DMS153 (cell line): Measurements from ENCODE around the gene ADGRG1.
"Not testable (repeated sequence)": the region's sequence is repeated elsewhere in the genome, so short reads cannot be mapped to it uniquely, and the experiment has no call there.

Experiments
- DNase-seq: peaks from one replicate; lab custom pipeline; 2025; lab: John Stamatoyannopoulos, UW

The ADGRG1 gene

GRCh38 chr16:57698812-57699405 lies 70.5 kb downstream of the ADGRG1 start:
- DNase-seq, result no peak

- no peak for DNase-seq
These were observed 71.1 kb downstream of the ADGRG1 start for GRCh38 chr16:57699481-57699880.

- DNase-seq, result no peak
These were observed 71.5 kb downstream of the ADGRG1 start for GRCh38 chr16:57699899-57700298.

- no peak for DNase-seq
These were observed 72.5 kb downstream of the ADGRG1 start for GRCh38 chr16:57700781-57701551.

GRCh38 chr16:57701759-57702371 lies 73.4 kb downstream of the ADGRG1 start:
- DNase-seq, result no peak

GRCh38 chr16:57703416-57704010 lies 75.1 kb downstream of the ADGRG1 start:
- DNase-seq, result no peak

- no peak for DNase-seq
These were observed 75.8 kb downstream of the ADGRG1 start for GRCh38 chr16:57704011-57704904.

- no peak for DNase-seq
These were observed 76.7 kb downstream of the ADGRG1 start for GRCh38 chr16:57704905-57705852.

- DNase-seq, result no peak
These were observed 78.3 kb downstream of the ADGRG1 start for GRCh38 chr16:57706717-57707116.

GRCh38 chr16:57707331-57707730 lies 78.9 kb downstream of the ADGRG1 start:
- DNase-seq, result no peak

GRCh38 chr16:57708168-57708567 lies 79.7 kb downstream of the ADGRG1 start:
- DNase-seq, result no peak

- DNase-seq, result no peak
These were observed 81.2 kb downstream of the ADGRG1 start for GRCh38 chr16:57709663-57710062.

GRCh38 chr16:57711346-57711745 lies 82.9 kb downstream of the ADGRG1 start:
- no peak for DNase-seq

- DNase-seq, result no peak
These were observed 83.6 kb downstream of the ADGRG1 start for GRCh38 chr16:57711993-57712392.

GRCh38 chr16:57712569-57712968 lies 84.1 kb downstream of the ADGRG1 start:
- DNase-seq, result not testable (repeated sequence)

GRCh38 chr16:57713596-57713995 lies 85.2 kb downstream of the ADGRG1 start:
- no peak for DNase-seq

GRCh38 chr16:57714047-57714446 lies 85.6 kb downstream of the ADGRG1 start:
- DNase-seq, result no peak
